ENCODE measurements around the gene CLASRP. TPM values are rescaled to one million over a fixed set of nuclear protein-coding genes. Genes with fewer than 3 reads are reported as not detected.

The CLASRP gene
- polyA plus RNA-seq, 1 donor from 2014 or later: 30.1 TPM

- Histone ChIP-seq H3K9ac (ENCODE audit: low read length) (no peak overlapping the region), H3K36me3 (ENCODE audit: insufficient read depth, low read length) (no peaks in the 10 kb centered on the region), H3K4me3 (ENCODE audit: low read length) (no peak overlapping the region), H2AFZ (ENCODE audit: low read depth, low read length) (no peak overlapping the region), H4K20me1 (ENCODE audit: insufficient read depth) (no peaks in the 10 kb centered on the region), H3K27me3 (ENCODE audit: insufficient read depth, low read depth, low read length) (no peaks in the 10 kb centered on the region), H3K4me2 (ENCODE audit: low read length) (no peak overlapping the region), H3K27ac (ENCODE audit: low read length) (no peak overlapping the region), H3K9me2 (ENCODE audit: insufficient read depth, low read length) (no peaks in the 10 kb centered on the region), H3F3A (ENCODE audit: insufficient read depth, low read length, poor library complexity, severe bottlenecking) (no peaks in the 10 kb centered on the region), H3K79me2 (replicated peaks; ENCODE audit: insufficient read depth, low read length) (no peaks in the 10 kb centered on the region), H3K9me3 (ENCODE audit: low read length) (no peaks in the 10 kb centered on the region)
- no peak for TF ChIP-seq MXI1 (conservative IDR thresholded peaks at IDR 0.05; ENCODE audit: poor library complexity, severe bottlenecking)
- TF ChIP-seq SMC3 (conservative IDR thresholded peaks at IDR 0.05; ENCODE audit: poor library complexity): no peak
- TF ChIP-seq RAD21 (conservative IDR thresholded peaks at IDR 0.05): no peak
- no peak for TF ChIP-seq EZH2 (IDR thresholded peaks at IDR 0.05; ENCODE audit: borderline replicate concordance, insufficient read depth, low read length, poor library complexity, severe bottlenecking)
- no peak for TF ChIP-seq CTCF (IDR thresholded peaks at IDR 0.05; ENCODE audit: poor library complexity, severe bottlenecking)
- TF ChIP-seq POLR2AphosphoS5 (IDR thresholded peaks at IDR 0.05): no peak
- TF ChIP-seq EP300 (conservative IDR thresholded peaks at IDR 0.05; ENCODE audit: poor library complexity, severe bottlenecking): no peak
- TF ChIP-seq TAF1 (IDR thresholded peaks at IDR 0.05; ENCODE audit: low read depth): no peak
- TF ChIP-seq REST (IDR thresholded peaks at IDR 0.05; ENCODE audit: borderline replicate concordance): no peak
Measured at GRCh38 chr19:45063851-45064801, 25.3 kb downstream of the CLASRP start.

GRCh38 chr19:45066921-45067661, 28.2 kb downstream of the CLASRP start:
- TF ChIP-seq SMC3 (conservative IDR thresholded peaks at IDR 0.05; ENCODE audit: poor library complexity): no peak
- no peak for TF ChIP-seq EP300 (conservative IDR thresholded peaks at IDR 0.05; ENCODE audit: poor library complexity, severe bottlenecking)
- TF ChIP-seq RAD21 (conservative IDR thresholded peaks at IDR 0.05): no peak
- no peak for TF ChIP-seq POLR2AphosphoS5 (IDR thresholded peaks at IDR 0.05)
- no peak for TF ChIP-seq EZH2 (IDR thresholded peaks at IDR 0.05; ENCODE audit: borderline replicate concordance, insufficient read depth, low read length, poor library complexity, severe bottlenecking)
- no peak for TF ChIP-seq CTCF (IDR thresholded peaks at IDR 0.05; ENCODE audit: poor library complexity, severe bottlenecking)
- no peak for TF ChIP-seq MXI1 (conservative IDR thresholded peaks at IDR 0.05; ENCODE audit: poor library complexity, severe bottlenecking)
- TF ChIP-seq REST (IDR thresholded peaks at IDR 0.05; ENCODE audit: borderline replicate concordance): no peak
- no peak for TF ChIP-seq TAF1 (IDR thresholded peaks at IDR 0.05; ENCODE audit: low read depth)
- H3K36me3 ChIP-seq (ENCODE audit: insufficient read depth, low read length): no peaks in the 10 kb centered on the region
- no peak overlapping the region for H2AFZ ChIP-seq (ENCODE audit: low read depth, low read length)
- H3K9ac ChIP-seq (ENCODE audit: low read length): no peak overlapping the region
- no peak overlapping the region for H3K4me2 ChIP-seq (ENCODE audit: low read length)
- H3K9me3 ChIP-seq (ENCODE audit: low read length): no peaks in the 10 kb centered on the region
- H3K27me3 ChIP-seq (ENCODE audit: insufficient read depth, low read depth, low read length): no peaks in the 10 kb centered on the region
- no peaks in the 10 kb centered on the region for H3K9me2 ChIP-seq (ENCODE audit: insufficient read depth, low read length)
- H3K4me3 ChIP-seq (ENCODE audit: low read length): no peak overlapping the region
- H3K27ac ChIP-seq (ENCODE audit: low read length): no peak overlapping the region
- no peaks in the 10 kb centered on the region for H4K20me1 ChIP-seq (ENCODE audit: insufficient read depth)
- H3K79me2 ChIP-seq (replicated peaks; ENCODE audit: insufficient read depth, low read length): no peaks in the 10 kb centered on the region
- H3F3A ChIP-seq (ENCODE audit: insufficient read depth, low read length, poor library complexity, severe bottlenecking): no peaks in the 10 kb centered on the region
